HCT116 (cell line): Measurements from ENCODE around the gene GALNT16. TPM values are rescaled to one million over a fixed set of nuclear protein-coding genes. Genes with fewer than 3 reads are reported as not detected.

Source experiments
- ATAC-seq: fragments of 200-7000 bp; cut with Tn5 transposase; 2 replicates; pipeline ENCODE4 v1.9.1; 2020; ENCODE audit warnings: mild to moderate bottlenecking, moderate library complexity
- BruUV-seq: library from RNA; stranded (reverse); fragments of 400-500 nt; replicated peaks from 2 replicates; lab custom pipeline; 2021; lab: Mats Ljungman, UMichigan
- CTCF ChIA-PET: fragments of 300-600 bp; sonication (Branson Sonifier 250); formaldehyde crosslinking; loops from one replicate; lab custom pipeline; 2021; ENCODE audit warnings: antibody characterized with exemption; lab: Charles Lee
- POLR2A ChIA-PET: fragments of 300-600, 350-600 bp; sonication (Branson Sonifier 250); formaldehyde crosslinking; loops from one replicate; lab custom pipeline; 2021; ENCODE audit warnings: antibody characterized with exemption; lab: Charles Lee
- RAD21 ChIA-PET, 2 experiments: fragments of 300-600 bp; sonication (Branson Sonifier 250); formaldehyde crosslinking; loops; one replicate each; lab custom pipeline; 2023; ENCODE audit warnings: low total read pairs in 2 of 2; ENCODE audit not compliant: uncharacterized antibody in 2 of 2, unreplicated experiment in 2 of 2, low non-redundant PET in 1 of 2; lab: Charles Lee
- DNase-seq: peaks from one replicate; pipeline ENCODE4 v3.0.0-alpha.2; 2010; ENCODE audit warnings: low read depth, low spot score
- H2AFZ ChIP-seq: fragments of 200-600 bp; shearing (Covaris generic), sonication (generic); 2 replicates; pipeline ENCODE4 v1.6.1; 2017; ENCODE audit warnings: low read depth, mixed run types, mixed read lengths, antibody characterized with exemption, low read length; ENCODE audit not compliant: poor library complexity, severe bottlenecking
- H3K27ac ChIP-seq: 2 replicates; pipeline ENCODE4 v1.5.1; 2012; ENCODE audit warnings: low read depth, low read length
- H3K27me3 ChIP-seq: fragments of 200-600 bp; sonication (generic); 2 replicates; pipeline ENCODE4 v1.6.1; 2016; ENCODE audit warnings: mixed run types, low read length, mixed read lengths; ENCODE audit not compliant: insufficient read depth
- H3K36me3 ChIP-seq, 2 experiments: fragments of 200-500 bp in 1 of 2; fragments of 200-600 bp in 1 of 2; sonication (Bioruptor generic) in 1 of 2; sonication (generic) in 1 of 2; 2 replicates each; pipeline versions ENCODE4 v1.5.1 to v1.6.1; 2014 to 2016; ENCODE audit warnings: low read length in 2 of 2, inconsistent platforms in 1 of 2, mixed read lengths in 1 of 2, mixed run types in 1 of 2; ENCODE audit not compliant: insufficient read depth in 2 of 2, control insufficient read depth in 1 of 2
- H3K4me1 ChIP-seq, 2 experiments: fragments of 200-600 bp in 1 of 2; sonication (generic) in 1 of 2; 2 replicates each; pipeline versions ENCODE4 v1.5.1 to v1.6.1; 2012 to 2017; ENCODE audit warnings: low read length in 2 of 2, inconsistent platforms in 1 of 2, mild to moderate bottlenecking in 1 of 2, mixed read lengths in 1 of 2, mixed run types in 1 of 2, moderate library complexity in 1 of 2; ENCODE audit not compliant: insufficient read depth in 2 of 2, control insufficient read depth in 1 of 2
- H3K4me2 ChIP-seq: fragments of 200-600 bp; sonication (generic); 2 replicates; pipeline ENCODE4 v1.6.1; 2017; ENCODE audit warnings: mixed run types, low read length, mixed read lengths
- H3K4me3 ChIP-seq, 2 experiments: fragments of 200-600 bp in 1 of 2; sonication (generic) in 1 of 2; replicated peaks in 1 of 2; 2 replicates each; pipeline ENCODE4 v1.5.1; 2011 to 2016; ENCODE audit warnings: low read length in 2 of 2, control low read depth in 1 of 2, low read depth in 1 of 2, mild to moderate bottlenecking in 1 of 2, mixed read lengths in 1 of 2, mixed run types in 1 of 2
- H3K79me2 ChIP-seq: fragments of 200-600 bp; sonication (generic); 2 replicates; pipeline ENCODE4 v1.6.1; 2017; ENCODE audit warnings: mild to moderate bottlenecking, mixed run types, low read length, moderate library complexity, mixed read lengths; ENCODE audit not compliant: insufficient read depth
- H3K9ac ChIP-seq: fragments of 200-600 bp; sonication (generic); 2 replicates; pipeline ENCODE4 v1.6.1; 2016; ENCODE audit warnings: low read length, mixed read lengths
- H3K9me2 ChIP-seq: fragments of 200-600 bp; sonication (generic), shearing (Covaris generic); 2 replicates; pipeline ENCODE4 v1.6.1; 2017; ENCODE audit warnings: mixed run types, mild to moderate bottlenecking, moderate library complexity; ENCODE audit not compliant: insufficient read depth
- H3K9me3 ChIP-seq, 2 experiments: fragments of 200-500 bp in 1 of 2; fragments of 200-600 bp in 1 of 2; sonication (Bioruptor generic) in 1 of 2; sonication (generic) in 1 of 2; 2 replicates each; pipeline ENCODE4 v1.6.1; 2014 to 2017; ENCODE audit warnings: low read length in 2 of 2, mixed read lengths in 2 of 2, inconsistent platforms in 1 of 2, low read depth in 1 of 2, mild to moderate bottlenecking in 1 of 2, mixed run types in 1 of 2, moderate library complexity in 1 of 2; ENCODE audit not compliant: control insufficient read depth in 1 of 2, insufficient read depth in 1 of 2
- H4K20me1 ChIP-seq: fragments of 200-600 bp; sonication (generic), shearing (Covaris generic); 2 replicates; pipeline ENCODE4 v1.6.1; 2017; ENCODE audit warnings: mixed run types, mild to moderate bottlenecking, moderate library complexity; ENCODE audit not compliant: insufficient read depth
- CBX3 ChIP-seq: IDR thresholded peaks from 2 replicates; pipeline ENCODE4 v1.6.1; 2012; ENCODE audit warnings: low read depth
- EZH2phosphoT487 ChIP-seq: fragments of 200-600 bp; IDR thresholded peaks from 2 replicates; pipeline ENCODE4 v1.6.1; 2018; ENCODE audit warnings: antibody characterized with exemption, borderline replicate concordance
- FOSL1 ChIP-seq: IDR thresholded peaks from 2 replicates; pipeline ENCODE4 v1.6.1; 2012; ENCODE audit warnings: low read depth
- POLR2AphosphoS5 ChIP-seq: IDR thresholded peaks from 2 replicates; pipeline ENCODE4 v1.6.1; 2011; ENCODE audit warnings: mild to moderate bottlenecking, low read depth, low read length, moderate library complexity
- RAD21 ChIP-seq: IDR thresholded peaks from 2 replicates; pipeline ENCODE4 v1.6.1; 2012; ENCODE audit warnings: low read depth, mild to moderate bottlenecking
- REST ChIP-seq: IDR thresholded peaks from 2 replicates; pipeline ENCODE4 v1.6.1; 2012; ENCODE audit warnings: low read depth
- SIN3A ChIP-seq: IDR thresholded peaks from 2 replicates; pipeline ENCODE4 v1.6.1; 2012; ENCODE audit warnings: low read depth
- TCF7L2 ChIP-seq: IDR thresholded peaks from 2 replicates; pipeline ENCODE4 v1.7.0; 2011; ENCODE audit warnings: borderline replicate concordance, inconsistent platforms; ENCODE audit not compliant: insufficient read depth, insufficient read length; ENCODE audit errors: extremely low read depth
- intact Hi-C: fragments of 100-400 bp; cut with micrococcal nuclease; formaldehyde crosslinking; loops from 2 replicates; pipeline ENCODE4 v1.10.0; 2022
- total RNA-seq: library from RNA; stranded (reverse); gene quantifications from one replicate; pipeline ENCODE4 v1.2.1, GENCODE V29; 2021; ENCODE audit not compliant: unreplicated experiment
- TF ChIP-seq, protein P1 (sequence below): IDR thresholded peaks from 2 replicates; pipeline ENCODE4 v1.6.1; 2012
- TF ChIP-seq, protein P2 (sequence below), 3 experiments: fragments of 200-600 bp in 1 of 3; sonication (generic) in 1 of 3; IDR thresholded peaks in 2 of 3; conservative IDR thresholded peaks in 1 of 3; 2 replicates each; pipeline ENCODE4 v1.5.1; 2012 to 2017; ENCODE audit warnings: low read depth in 2 of 3, low read length in 2 of 3, antibody characterized with exemption in 1 of 3, borderline replicate concordance in 1 of 3, control low read depth in 1 of 3, mild to moderate bottlenecking in 1 of 3, mixed read lengths in 1 of 3, mixed run types in 1 of 3, moderate library complexity in 1 of 3; ENCODE audit not compliant: insufficient read depth in 1 of 3

The GALNT16 gene
- total RNA-seq, 1 experiment from 2014 or later, result 0.32 TPM

DNA sequence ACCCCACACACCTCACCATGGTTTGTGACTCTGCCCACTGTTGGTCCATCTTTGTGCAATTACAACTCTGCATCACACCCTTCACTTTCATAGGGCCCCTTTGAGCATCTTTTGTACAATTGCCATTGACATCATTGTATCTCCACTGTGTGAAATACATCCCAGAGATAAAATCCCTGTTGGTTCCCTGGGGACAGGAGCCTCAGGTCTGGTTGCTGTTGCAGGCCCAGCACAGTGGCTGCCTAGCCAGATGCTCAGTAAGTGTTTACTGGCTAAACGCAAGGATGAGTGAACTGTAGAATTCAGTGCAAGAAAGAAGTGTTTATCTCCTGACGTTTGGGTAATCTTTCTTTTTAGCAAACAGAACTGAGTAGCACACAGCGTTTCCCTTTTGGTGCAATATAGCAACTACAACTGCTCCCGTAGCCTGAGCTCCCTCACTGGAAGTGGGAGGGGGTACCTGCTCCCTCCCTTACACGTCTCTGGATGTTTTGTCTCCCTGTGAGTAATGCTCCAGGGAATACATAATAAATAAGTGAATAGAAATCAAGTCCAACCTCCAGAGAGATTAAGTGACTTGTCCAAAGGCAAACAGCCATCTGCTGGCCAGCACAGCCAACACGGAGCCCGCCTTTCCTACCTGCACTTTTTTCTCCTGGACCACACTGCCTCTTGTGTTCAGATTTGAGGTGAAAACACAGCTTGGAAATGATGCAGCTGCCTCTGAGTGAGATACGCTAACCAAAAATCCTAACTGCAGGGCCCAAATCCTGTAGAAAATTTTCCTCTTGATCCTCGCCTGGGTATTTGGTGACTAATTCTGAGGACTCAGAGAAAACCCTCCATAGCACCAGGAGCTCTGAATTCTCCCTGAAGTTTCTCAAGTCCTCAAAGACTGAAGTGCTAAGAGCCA lies 27.4 kb downstream of the GALNT16 start:
- CTCF ChIA-PET, result interaction anchor here (0.8 kb wide), 1 partner anchor 158 kb away, joined by 3 read pairs; no protein-coding TSS in a partner anchor

More for the DNA sequence above, 27.4 kb downstream of the GALNT16 start:
- Histone ChIP-seq H3K79me2 (no peaks in the 10 kb centered on the region), H3K4me1 (peaks cover 0 to 7% of the 10 kb centered on the region in 2 experiments; a peak in 1 of 4 replicates), H3K4me3 (no peak overlapping the region), H3K36me3 (no peaks in the 10 kb centered on the region), H4K20me1 (no peaks in the 10 kb centered on the region), H3K9ac (no peak overlapping the region), H3K27me3 (no peaks in the 10 kb centered on the region), H3K9me2 (no peaks in the 10 kb centered on the region), H3K4me2 (no peak overlapping the region), H3K9me3 (no peaks in the 10 kb centered on the region), H3K27ac (no peak overlapping the region), H2AFZ (no peak overlapping the region)
- intact Hi-C loops, result no loop called here
- TF ChIP-seq TCF7L2 (no peak), RAD21 (peak; percentile 14; the same call in 1 of the 2 replicates), CBX3 (no peak), POLR2AphosphoS5 (no peak), REST (no peak), EZH2phosphoT487 (no peak), FOSL1 (no peak), SIN3A (no peak)
- TF ChIP-seq, protein P1, sequence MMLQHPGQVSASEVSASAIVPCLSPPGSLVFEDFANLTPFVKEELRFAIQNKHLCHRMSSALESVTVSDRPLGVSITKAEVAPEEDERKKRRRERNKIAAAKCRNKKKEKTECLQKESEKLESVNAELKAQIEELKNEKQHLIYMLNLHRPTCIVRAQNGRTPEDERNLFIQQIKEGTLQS, result no peak
- TF ChIP-seq, protein P2, sequence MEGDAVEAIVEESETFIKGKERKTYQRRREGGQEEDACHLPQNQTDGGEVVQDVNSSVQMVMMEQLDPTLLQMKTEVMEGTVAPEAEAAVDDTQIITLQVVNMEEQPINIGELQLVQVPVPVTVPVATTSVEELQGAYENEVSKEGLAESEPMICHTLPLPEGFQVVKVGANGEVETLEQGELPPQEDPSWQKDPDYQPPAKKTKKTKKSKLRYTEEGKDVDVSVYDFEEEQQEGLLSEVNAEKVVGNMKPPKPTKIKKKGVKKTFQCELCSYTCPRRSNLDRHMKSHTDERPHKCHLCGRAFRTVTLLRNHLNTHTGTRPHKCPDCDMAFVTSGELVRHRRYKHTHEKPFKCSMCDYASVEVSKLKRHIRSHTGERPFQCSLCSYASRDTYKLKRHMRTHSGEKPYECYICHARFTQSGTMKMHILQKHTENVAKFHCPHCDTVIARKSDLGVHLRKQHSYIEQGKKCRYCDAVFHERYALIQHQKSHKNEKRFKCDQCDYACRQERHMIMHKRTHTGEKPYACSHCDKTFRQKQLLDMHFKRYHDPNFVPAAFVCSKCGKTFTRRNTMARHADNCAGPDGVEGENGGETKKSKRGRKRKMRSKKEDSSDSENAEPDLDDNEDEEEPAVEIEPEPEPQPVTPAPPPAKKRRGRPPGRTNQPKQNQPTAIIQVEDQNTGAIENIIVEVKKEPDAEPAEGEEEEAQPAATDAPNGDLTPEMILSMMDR (IDR thresholded peaks at IDR 0.05 in 2 of 3, conservative IDR thresholded peaks at IDR 0.05 in 1 of 3; ENCODE audit: borderline replicate concordance in 1 of 3, insufficient read depth in 1 of 3, low read depth in 2 of 3, low read length in 2 of 3), result peak in 1 of 3 experiments; percentile 5; a peak in 1 of 6 replicates
- ChIA-PET POLR2A (no interaction called here), RAD21 (no interaction called here)
- DNase-seq, result no peak
- BruUV-seq, result no TSS peak
- peak; percentile 74 for ATAC-seq
